GM12878 (cell line): ENCODE data around the gene ZNF423. TPM values are rescaled to one million over a fixed set of nuclear protein-coding genes. Genes with fewer than 3 reads are reported as not detected.

Source experiments
- ATAC-seq: fragments of 200-7000 bp; cut with Tn5 transposase; 3 replicates; pipeline ENCODE4 v1.9.1; 2020; ENCODE audit warnings: mild to moderate bottlenecking, moderate library complexity
- BruUV-seq: library from RNA; stranded (reverse); fragments of 400-500 nt; replicated peaks from 2 replicates; lab custom pipeline; 2021; lab: Mats Ljungman, UMichigan
- CTCF ChIA-PET: fragments of 300-600 bp; sonication (Branson Sonifier 250); formaldehyde crosslinking; extraction: SDS; loops from one replicate; lab custom pipeline; 2021; ENCODE audit warnings: inconsistent platforms; lab: Yijun Ruan, JAX
- POLR2A ChIA-PET: fragments of 350-600 bp; formaldehyde crosslinking; extraction: SDS; loops from one replicate; lab custom pipeline; 2021; ENCODE audit warnings: inconsistent platforms; lab: Charles Lee
- RAD21 ChIA-PET: fragments of 300-600 bp; sonication (Branson Sonifier 250); formaldehyde crosslinking; loops from one replicate; lab custom pipeline; 2023; ENCODE audit warnings: antibody characterized with exemption; ENCODE audit not compliant: unreplicated experiment; lab: Charles Lee
- SMC1A ChIA-PET: fragments of 300-600 bp; sonication (Branson Sonifier 250); formaldehyde crosslinking; loops from one replicate; lab custom pipeline; 2023; ENCODE audit not compliant: unreplicated experiment, uncharacterized antibody; lab: Charles Lee
- DNase-seq: peaks from one replicate; pipeline ENCODE4 v3.0.0-alpha.2; 2011; ENCODE audit warnings: low read depth, low spot score
- FAIRE-seq: peaks from 3 replicates; lab custom pipeline; 2011; peaks lifted over from hg19 to GRCh38; lab: Jason Lieb, UNC
- H2AFZ ChIP-seq: 2 replicates; pipeline ENCODE4 v1.6.0; 2011; ENCODE audit warnings: low read depth, low read length, control low read depth; ENCODE audit not compliant: control insufficient read depth
- H3K27ac ChIP-seq: 2 replicates; pipeline ENCODE4 v1.5.1; 2011; ENCODE audit warnings: control low read depth; ENCODE audit not compliant: control insufficient read depth, insufficient read depth
- H3K27me3 ChIP-seq, 2 experiments: replicated peaks in 1 of 2; 2 replicates each; pipeline versions ENCODE4 v1.6.0 to v1.6.1; 2011; ENCODE audit warnings: low read length in 1 of 2; ENCODE audit not compliant: control insufficient read depth in 2 of 2, insufficient read depth in 2 of 2
- H3K36me3 ChIP-seq, 2 experiments: 2 replicates each; pipeline ENCODE4 v1.5.1; 2011; ENCODE audit warnings: low read length in 1 of 2; ENCODE audit not compliant: control insufficient read depth in 2 of 2, insufficient read depth in 2 of 2
- H3K4me1 ChIP-seq: 2 replicates; pipeline ENCODE4 v1.6.1; 2011; ENCODE audit warnings: mild to moderate bottlenecking, low read length, moderate library complexity, mixed read lengths; ENCODE audit not compliant: control insufficient read depth, insufficient read depth
- H3K4me2 ChIP-seq: 2 replicates; pipeline ENCODE4 v1.6.0; 2011; ENCODE audit warnings: control low read depth; ENCODE audit not compliant: control insufficient read depth, insufficient read depth
- H3K4me3 ChIP-seq: fragments of 200-600 bp; sonication (generic); 2 replicates; pipeline ENCODE4 v1.5.1; 2016
- H3K79me2 ChIP-seq: 2 replicates; pipeline ENCODE4 v1.6.0; 2011; ENCODE audit warnings: low read length; ENCODE audit not compliant: control insufficient read depth, insufficient read depth
- H3K9ac ChIP-seq: 2 replicates; pipeline ENCODE4 v1.8.0; 2011; ENCODE audit warnings: low read length, control low read depth, mixed read lengths; ENCODE audit not compliant: control insufficient read depth, insufficient read depth
- H3K9me3 ChIP-seq: replicated peaks from 3 replicates; pipeline ENCODE4 v1.5.1; 2011; ENCODE audit warnings: mild to moderate bottlenecking, low read length; ENCODE audit not compliant: control insufficient read depth, insufficient read depth
- H4K20me1 ChIP-seq: 2 replicates; pipeline ENCODE4 v1.6.0; 2011; ENCODE audit not compliant: control insufficient read depth, insufficient read depth
- DPF2 ChIP-seq: fragments of 450-650 bp; IDR thresholded peaks from 2 replicates; pipeline ENCODE4 v1.6.1; 2017; ENCODE audit warnings: mild to moderate bottlenecking
- FOXK2 ChIP-seq: fragments of 450-650 bp; IDR thresholded peaks from 2 replicates; pipeline ENCODE4 v1.6.1; 2017; ENCODE audit warnings: mild to moderate bottlenecking, moderate library complexity
- MXI1 ChIP-seq: fragments of 150-350 bp; IDR thresholded peaks from 2 replicates; pipeline ENCODE4 v1.6.1; 2011; ENCODE audit warnings: low read depth, mild to moderate bottlenecking, inconsistent platforms, low read length, improper control_type of control experiment
- RB1 ChIP-seq: fragments of 450-650 bp; formaldehyde crosslinking; IDR thresholded peaks from 2 replicates; pipeline ENCODE4 v1.6.1; 2017; ENCODE audit warnings: mild to moderate bottlenecking, borderline replicate concordance
- RUNX3 ChIP-seq: IDR thresholded peaks from 2 replicates; pipeline ENCODE4 v1.6.1; 2012; ENCODE audit warnings: low read length, inconsistent platforms
- ZNF24 ChIP-seq: fragments of 450-650 bp; IDR thresholded peaks from 2 replicates; pipeline ENCODE4 v1.6.1; 2017; ENCODE audit warnings: antibody characterized with exemption, mild to moderate bottlenecking
- ZNF384 ChIP-seq: IDR thresholded peaks from 2 replicates; pipeline ENCODE4 v1.6.1; 2012; ENCODE audit warnings: low read depth, mild to moderate bottlenecking, low read length, improper control_type of control experiment, borderline replicate concordance
- WGBS: methylation state at CpG from one replicate; pipeline ENCODE4 v1.1.6; 2016; ENCODE audit warnings: low lambda C conversion rate; ENCODE audit not compliant: insufficient replicate concordance, insufficient coverage; ENCODE audit errors: missing lambda C conversion rate; 5-methylcytosine and 5-hydroxymethylcytosine counted together
- in situ Hi-C: fragments of 300-500 bp; cut with MboI; formaldehyde crosslinking; loops from 9 replicates; pipeline ENCODE4 v1.14.3; 2018; ENCODE audit warnings: mixed read lengths
- intact Hi-C: fragments of 100-400 bp; cut with micrococcal nuclease; formaldehyde crosslinking; loops from one replicate; pipeline ENCODE4 v1.14.2; 2022; ENCODE audit not compliant: unreplicated experiment
- polyA plus RNA-seq, 11 experiments: library from polyadenylated mRNA; depleted of rRNA in 4 of 11; unstranded in 6 of 11; stranded (reverse) in 5 of 11; fragments of >200 nt; fragmentation: Nextera tagmentation in 4 of 11; fragmentation: Illumina TruSeq in 1 of 11; extraction: Ambion mirVana in 4 of 11; extraction: Trizol in 1 of 11; gene quantifications; 1 replicate in 1 of 11; 2 replicates in 10 of 11; pipeline versions ENCODE4 v1.2.1 to v1.2.3, GENCODE V29; 2011 to 2016; ENCODE audit warnings: inconsistent platforms in 2 of 11, missing spikeins in 2 of 11, low read depth in 1 of 11
- total RNA-seq, 4 experiments: library from RNA; depleted of rRNA in 3 of 4; stranded (reverse); fragments of >200 nt in 3 of 4; fragmentation: Illumina TruSeq in 1 of 4; extraction: Trizol in 1 of 4; gene quantifications; 2 replicates each; pipeline versions ENCODE4 v1.2.1 to v1.2.3, GENCODE V29; 2013 to 2021
- TF ChIP-seq, protein P1 (sequence below): IDR thresholded peaks from 2 replicates; pipeline ENCODE4 v1.6.1; 2012; ENCODE audit warnings: improper control_type of control experiment, low read depth, low read length; ENCODE audit not compliant: insufficient replicate concordance
- TF ChIP-seq, protein P2 (sequence below): fragments of 450-650 bp; formaldehyde crosslinking; IDR thresholded peaks from 2 replicates; pipeline ENCODE4 v1.4.0; 2022; ENCODE audit warnings: mild to moderate bottlenecking, moderate library complexity
- TF ChIP-seq, protein P3 (sequence below): fragments of 450-650 bp; IDR thresholded peaks from 2 replicates; pipeline ENCODE4 v1.6.1; 2016; ENCODE audit warnings: mild to moderate bottlenecking, moderate library complexity, borderline replicate concordance

The ZNF423 gene
- total and polyA plus RNA-seq, 10 of the 15 experiments (the other 5 are each of a cell fraction or from before 2014, with no cell fraction given): 0.03 to 0.64 (median 0.10) TPM

- TF ChIP-seq, protein P1, sequence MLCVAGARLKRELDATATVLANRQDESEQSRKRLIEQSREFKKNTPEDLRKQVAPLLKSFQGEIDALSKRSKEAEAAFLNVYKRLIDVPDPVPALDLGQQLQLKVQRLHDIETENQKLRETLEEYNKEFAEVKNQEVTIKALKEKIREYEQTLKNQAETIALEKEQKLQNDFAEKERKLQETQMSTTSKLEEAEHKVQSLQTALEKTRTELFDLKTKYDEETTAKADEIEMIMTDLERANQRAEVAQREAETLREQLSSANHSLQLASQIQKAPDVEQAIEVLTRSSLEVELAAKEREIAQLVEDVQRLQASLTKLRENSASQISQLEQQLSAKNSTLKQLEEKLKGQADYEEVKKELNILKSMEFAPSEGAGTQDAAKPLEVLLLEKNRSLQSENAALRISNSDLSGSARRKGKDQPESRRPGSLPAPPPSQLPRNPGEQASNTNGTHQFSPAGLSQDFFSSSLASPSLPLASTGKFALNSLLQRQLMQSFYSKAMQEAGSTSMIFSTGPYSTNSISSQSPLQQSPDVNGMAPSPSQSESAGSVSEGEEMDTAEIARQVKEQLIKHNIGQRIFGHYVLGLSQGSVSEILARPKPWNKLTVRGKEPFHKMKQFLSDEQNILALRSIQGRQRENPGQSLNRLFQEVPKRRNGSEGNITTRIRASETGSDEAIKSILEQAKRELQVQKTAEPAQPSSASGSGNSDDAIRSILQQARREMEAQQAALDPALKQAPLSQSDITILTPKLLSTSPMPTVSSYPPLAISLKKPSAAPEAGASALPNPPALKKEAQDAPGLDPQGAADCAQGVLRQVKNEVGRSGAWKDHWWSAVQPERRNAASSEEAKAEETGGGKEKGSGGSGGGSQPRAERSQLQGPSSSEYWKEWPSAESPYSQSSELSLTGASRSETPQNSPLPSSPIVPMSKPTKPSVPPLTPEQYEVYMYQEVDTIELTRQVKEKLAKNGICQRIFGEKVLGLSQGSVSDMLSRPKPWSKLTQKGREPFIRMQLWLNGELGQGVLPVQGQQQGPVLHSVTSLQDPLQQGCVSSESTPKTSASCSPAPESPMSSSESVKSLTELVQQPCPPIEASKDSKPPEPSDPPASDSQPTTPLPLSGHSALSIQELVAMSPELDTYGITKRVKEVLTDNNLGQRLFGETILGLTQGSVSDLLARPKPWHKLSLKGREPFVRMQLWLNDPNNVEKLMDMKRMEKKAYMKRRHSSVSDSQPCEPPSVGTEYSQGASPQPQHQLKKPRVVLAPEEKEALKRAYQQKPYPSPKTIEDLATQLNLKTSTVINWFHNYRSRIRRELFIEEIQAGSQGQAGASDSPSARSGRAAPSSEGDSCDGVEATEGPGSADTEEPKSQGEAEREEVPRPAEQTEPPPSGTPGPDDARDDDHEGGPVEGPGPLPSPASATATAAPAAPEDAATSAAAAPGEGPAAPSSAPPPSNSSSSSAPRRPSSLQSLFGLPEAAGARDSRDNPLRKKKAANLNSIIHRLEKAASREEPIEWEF: no peak
- TF ChIP-seq DPF2: no peak
- TF ChIP-seq MXI1: no peak
Measured at GRCh38 chr16:49453021-49453420, 402.9 kb downstream of the ZNF423 start (continued).

DNA sequence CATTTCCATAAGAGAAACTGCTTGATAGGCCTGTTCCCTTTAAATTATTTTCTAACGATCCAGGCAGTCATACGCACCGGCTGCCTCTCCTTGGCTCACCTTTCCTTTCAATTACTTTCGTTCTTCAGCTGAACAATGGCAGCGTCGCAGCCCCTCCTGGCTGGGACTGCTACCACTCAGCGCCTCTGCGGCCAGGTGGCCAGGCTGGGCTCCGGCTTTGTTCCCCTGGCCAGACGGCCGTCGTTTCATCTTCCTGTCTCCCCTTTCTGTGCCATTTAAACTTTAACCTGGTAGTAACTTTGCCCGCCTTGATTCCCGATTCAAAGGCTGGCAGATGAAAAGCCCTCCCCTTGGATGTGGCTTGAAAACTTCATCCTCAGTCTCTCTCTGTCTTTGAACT is 403.3 kb downstream of the ZNF423 start:
- no TSS peak for BruUV-seq
- Histone ChIP-seq H3K4me1 (no peaks in the 10 kb centered on the region), H3K9me3 (no peaks in the 10 kb centered on the region), H3K9ac (no peak overlapping the region), H3K4me2 (no peak overlapping the region), H3K79me2 (no peaks in the 10 kb centered on the region), H3K27ac (no peak overlapping the region), H3K4me3 (no peak overlapping the region), H3K36me3 (no peaks in the 10 kb centered on the region)
- CTCF ChIA-PET: no interaction called here
- ATAC-seq (no peak), FAIRE-seq (no peak)
- WGBS: 26% methylated on average over 14 of the region's 14 CpGs
- in situ Hi-C loops: no loop called here
- SMC1A ChIA-PET: no interaction called here
- RAD21 ChIA-PET: no interaction called here
- TF ChIP-seq RB1 (no peak), RUNX3 (no peak), FOXK2 (no peak), ZNF384 (no peak), ZNF24 (no peak)
- TF ChIP-seq, protein P2, sequence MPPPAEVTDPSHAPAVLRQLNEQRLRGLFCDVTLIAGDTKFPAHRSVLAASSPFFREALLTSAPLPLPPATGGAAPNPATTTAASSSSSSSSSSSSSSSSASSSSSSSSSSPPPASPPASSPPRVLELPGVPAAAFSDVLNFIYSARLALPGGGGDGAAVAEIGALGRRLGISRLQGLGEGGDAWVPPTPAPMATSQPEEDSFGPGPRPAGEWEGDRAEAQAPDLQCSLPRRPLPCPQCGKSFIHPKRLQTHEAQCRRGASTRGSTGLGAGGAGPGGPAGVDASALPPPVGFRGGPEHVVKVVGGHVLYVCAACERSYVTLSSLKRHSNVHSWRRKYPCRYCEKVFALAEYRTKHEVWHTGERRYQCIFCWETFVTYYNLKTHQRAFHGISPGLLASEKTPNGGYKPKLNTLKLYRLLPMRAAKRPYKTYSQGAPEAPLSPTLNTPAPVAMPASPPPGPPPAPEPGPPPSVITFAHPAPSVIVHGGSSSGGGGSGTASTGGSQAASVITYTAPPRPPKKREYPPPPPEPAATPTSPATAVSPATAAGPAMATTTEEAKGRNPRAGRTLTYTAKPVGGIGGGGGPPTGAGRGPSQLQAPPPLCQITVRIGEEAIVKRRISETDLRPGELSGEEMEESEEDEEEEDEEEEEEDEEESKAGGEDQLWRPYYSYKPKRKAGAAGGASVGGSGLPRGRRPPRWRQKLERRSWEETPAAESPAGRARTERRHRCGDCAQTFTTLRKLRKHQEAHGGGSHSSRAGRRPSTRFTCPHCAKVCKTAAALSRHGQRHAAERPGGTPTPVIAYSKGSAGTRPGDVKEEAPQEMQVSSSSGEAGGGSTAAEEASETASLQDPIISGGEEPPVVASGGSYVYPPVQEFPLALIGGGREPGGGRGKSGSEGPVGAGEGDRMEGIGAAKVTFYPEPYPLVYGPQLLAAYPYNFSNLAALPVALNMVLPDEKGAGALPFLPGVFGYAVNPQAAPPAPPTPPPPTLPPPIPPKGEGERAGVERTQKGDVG (CRISPR knock-in tag): no peak
- TF ChIP-seq, protein P3, sequence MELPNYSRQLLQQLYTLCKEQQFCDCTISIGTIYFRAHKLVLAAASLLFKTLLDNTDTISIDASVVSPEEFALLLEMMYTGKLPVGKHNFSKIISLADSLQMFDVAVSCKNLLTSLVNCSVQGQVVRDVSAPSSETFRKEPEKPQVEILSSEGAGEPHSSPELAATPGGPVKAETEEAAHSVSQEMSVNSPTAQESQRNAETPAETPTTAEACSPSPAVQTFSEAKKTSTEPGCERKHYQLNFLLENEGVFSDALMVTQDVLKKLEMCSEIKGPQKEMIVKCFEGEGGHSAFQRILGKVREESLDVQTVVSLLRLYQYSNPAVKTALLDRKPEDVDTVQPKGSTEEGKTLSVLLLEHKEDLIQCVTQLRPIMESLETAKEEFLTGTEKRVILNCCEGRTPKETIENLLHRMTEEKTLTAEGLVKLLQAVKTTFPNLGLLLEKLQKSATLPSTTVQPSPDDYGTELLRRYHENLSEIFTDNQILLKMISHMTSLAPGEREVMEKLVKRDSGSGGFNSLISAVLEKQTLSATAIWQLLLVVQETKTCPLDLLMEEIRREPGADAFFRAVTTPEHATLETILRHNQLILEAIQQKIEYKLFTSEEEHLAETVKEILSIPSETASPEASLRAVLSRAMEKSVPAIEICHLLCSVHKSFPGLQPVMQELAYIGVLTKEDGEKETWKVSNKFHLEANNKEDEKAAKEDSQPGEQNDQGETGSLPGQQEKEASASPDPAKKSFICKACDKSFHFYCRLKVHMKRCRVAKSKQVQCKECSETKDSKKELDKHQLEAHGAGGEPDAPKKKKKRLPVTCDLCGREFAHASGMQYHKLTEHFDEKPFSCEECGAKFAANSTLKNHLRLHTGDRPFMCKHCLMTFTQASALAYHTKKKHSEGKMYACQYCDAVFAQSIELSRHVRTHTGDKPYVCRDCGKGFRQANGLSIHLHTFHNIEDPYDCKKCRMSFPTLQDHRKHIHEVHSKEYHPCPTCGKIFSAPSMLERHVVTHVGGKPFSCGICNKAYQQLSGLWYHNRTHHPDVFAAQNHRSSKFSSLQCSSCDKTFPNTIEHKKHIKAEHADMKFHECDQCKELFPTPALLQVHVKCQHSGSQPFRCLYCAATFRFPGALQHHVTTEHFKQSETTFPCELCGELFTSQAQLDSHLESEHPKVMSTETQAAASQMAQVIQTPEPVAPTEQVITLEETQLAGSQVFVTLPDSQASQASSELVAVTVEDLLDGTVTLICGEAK: no peak
- TF ChIP-seq, all 136 proteins: peak for 0
- intact Hi-C loops: no loop called here
- Histone ChIP-seq H3K27me3 (no peaks in the 10 kb centered on the region), H2AFZ (no peak overlapping the region), H4K20me1 (no peaks in the 10 kb centered on the region)
- POLR2A ChIA-PET: no interaction called here
- DNase-seq: no peak
